OCI-LY3 (cell line): ENCODE data around the gene TLK1.

Source experiments
- H2AFZ ChIP-seq: fragments of 200-600, 300-600 bp; shearing (Covaris generic); 2 replicates; pipeline ENCODE4 v1.6.0; 2014; ENCODE audit warnings: antibody characterized with exemption, low read depth, low read length
- H3K27ac ChIP-seq: fragments of 200-600, 300-600 bp; sonication (generic); 2 replicates; pipeline ENCODE4 v1.5.1; 2014; ENCODE audit warnings: mild to moderate bottlenecking, low read length, moderate library complexity, mixed read lengths
- H3K27me3 ChIP-seq: fragments of 200-600, 300-600 bp; sonication (generic); 2 replicates; pipeline ENCODE4 v1.6.1; 2014; ENCODE audit warnings: low read depth, low read length, mixed read lengths
- H3K36me3 ChIP-seq: fragments of 200-600, 300-600 bp; sonication (generic); replicated peaks from 2 replicates; pipeline ENCODE3; 2014; ENCODE audit warnings: low read depth, low read length, mixed read lengths
- H3K4me1 ChIP-seq: fragments of 300-600, 200-600 bp; sonication (generic); 2 replicates; pipeline ENCODE4 v1.6.1; 2014; ENCODE audit warnings: low read length, mixed read lengths
- H3K4me2 ChIP-seq: fragments of 200-600, 300-600 bp; sonication (generic); 2 replicates; pipeline ENCODE4 v1.6.1; 2014; ENCODE audit warnings: low read length, mixed read lengths
- H3K4me3 ChIP-seq: fragments of 300-600, 200-600 bp; sonication (generic); 2 replicates; pipeline ENCODE4 v1.5.1; 2014; ENCODE audit warnings: antibody characterized with exemption, mild to moderate bottlenecking, low read length, moderate library complexity
- H3K79me2 ChIP-seq: fragments of 300-600, 200-600 bp; shearing (Covaris generic); 2 replicates; pipeline ENCODE4 v1.6.1; 2014; ENCODE audit warnings: mild to moderate bottlenecking, low read length, mixed read lengths
- H3K9ac ChIP-seq: fragments of 300-600, 200-600 bp; shearing (Covaris generic); 2 replicates; pipeline ENCODE4 v1.6.0; 2014; ENCODE audit warnings: mild to moderate bottlenecking, low read length, moderate library complexity
- H3K9me3 ChIP-seq: fragments of 200-600, 300-600 bp; shearing (Covaris generic); 2 replicates; pipeline ENCODE4 v1.6.1; 2014; ENCODE audit warnings: low read length, mixed read lengths; ENCODE audit not compliant: insufficient read depth
- H4K20me1 ChIP-seq: fragments of 200-600, 300-600 bp; sonication (generic); 2 replicates; pipeline ENCODE4 v1.6.1; 2016; ENCODE audit warnings: low read length, mixed read lengths; ENCODE audit not compliant: insufficient read depth
- EZH2phosphoT487 ChIP-seq: fragments of 200-600 bp; shearing (Covaris generic); IDR thresholded peaks from 2 replicates; pipeline ENCODE4 v1.6.1; 2018; ENCODE audit warnings: antibody characterized with exemption, mixed run types, low read depth
- TF ChIP-seq, protein P1 (sequence below): fragments of 200-600, 300-600 bp; sonication (generic); IDR thresholded peaks from 2 replicates; pipeline ENCODE4 v1.5.1; 2014; ENCODE audit warnings: antibody characterized with exemption, low read length, low read depth

Gene TLK1

DNA sequence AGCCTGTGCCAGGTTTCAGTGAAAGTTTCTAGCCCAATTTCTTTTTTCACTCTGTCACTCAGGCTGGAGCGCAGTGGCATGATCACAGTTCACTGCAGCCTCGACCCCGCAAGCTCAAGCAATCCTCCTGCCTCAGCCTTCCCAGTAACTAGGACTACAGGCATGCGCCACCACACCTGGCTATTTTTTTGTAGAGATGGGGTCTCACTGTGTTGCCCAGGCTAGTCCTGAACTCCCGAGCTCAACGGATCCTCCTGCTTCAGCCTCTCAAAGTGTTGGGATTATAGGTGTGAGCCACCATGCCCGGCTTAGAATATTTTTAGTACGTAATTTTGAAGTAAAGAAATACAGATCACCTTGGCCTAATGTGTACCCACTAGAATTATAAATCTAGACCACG, 144.6 kb downstream of the TLK1 start:
- H3K9ac ChIP-seq: no peak overlapping the region
- no peak overlapping the region for H2AFZ ChIP-seq
- no peaks in the 10 kb centered on the region for H3K27me3 ChIP-seq
- H3K4me3 ChIP-seq: no peak overlapping the region
- H3K27ac ChIP-seq: no peak overlapping the region
- no peaks in the 10 kb centered on the region for H3K79me2 ChIP-seq
- H3K36me3 ChIP-seq: peaks cover 15% of the 10 kb centered on the region
- no peak for TF ChIP-seq EZH2phosphoT487
- TF ChIP-seq, protein P1, sequence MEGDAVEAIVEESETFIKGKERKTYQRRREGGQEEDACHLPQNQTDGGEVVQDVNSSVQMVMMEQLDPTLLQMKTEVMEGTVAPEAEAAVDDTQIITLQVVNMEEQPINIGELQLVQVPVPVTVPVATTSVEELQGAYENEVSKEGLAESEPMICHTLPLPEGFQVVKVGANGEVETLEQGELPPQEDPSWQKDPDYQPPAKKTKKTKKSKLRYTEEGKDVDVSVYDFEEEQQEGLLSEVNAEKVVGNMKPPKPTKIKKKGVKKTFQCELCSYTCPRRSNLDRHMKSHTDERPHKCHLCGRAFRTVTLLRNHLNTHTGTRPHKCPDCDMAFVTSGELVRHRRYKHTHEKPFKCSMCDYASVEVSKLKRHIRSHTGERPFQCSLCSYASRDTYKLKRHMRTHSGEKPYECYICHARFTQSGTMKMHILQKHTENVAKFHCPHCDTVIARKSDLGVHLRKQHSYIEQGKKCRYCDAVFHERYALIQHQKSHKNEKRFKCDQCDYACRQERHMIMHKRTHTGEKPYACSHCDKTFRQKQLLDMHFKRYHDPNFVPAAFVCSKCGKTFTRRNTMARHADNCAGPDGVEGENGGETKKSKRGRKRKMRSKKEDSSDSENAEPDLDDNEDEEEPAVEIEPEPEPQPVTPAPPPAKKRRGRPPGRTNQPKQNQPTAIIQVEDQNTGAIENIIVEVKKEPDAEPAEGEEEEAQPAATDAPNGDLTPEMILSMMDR: no peak
- H4K20me1 ChIP-seq: 0 out of 2 replicates have a peak, but pooled peaks cover 8% of the 10 kb centered on the region
- H3K4me2 ChIP-seq: no peak overlapping the region
- H3K9me3 ChIP-seq: no peaks in the 10 kb centered on the region
- peaks cover 14% of the 10 kb centered on the region for H3K4me1 ChIP-seq

DNA sequence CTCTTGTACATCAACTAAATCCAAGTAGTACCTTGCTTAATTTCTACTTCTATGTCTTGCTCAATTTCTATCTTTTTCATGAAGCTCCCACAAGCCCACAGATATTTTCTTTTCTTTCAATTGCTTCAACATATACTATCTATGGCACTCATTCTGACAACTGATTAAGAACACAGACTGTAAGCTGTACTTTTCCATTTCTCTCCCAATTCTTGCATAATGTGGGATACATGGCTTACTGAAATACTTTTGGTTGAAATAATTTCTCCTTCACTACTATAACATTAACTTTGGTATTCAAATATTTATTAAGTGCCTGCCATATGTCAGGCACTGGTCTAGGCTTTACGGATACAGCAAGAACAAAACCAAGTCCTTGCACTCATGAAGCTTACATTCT, 146.8 kb downstream of the TLK1 start:
- no peak overlapping the region for H3K4me3 ChIP-seq
- no peak overlapping the region for H3K27ac ChIP-seq
- H3K9ac ChIP-seq: no peak overlapping the region
- H3K79me2 ChIP-seq: no peaks in the 10 kb centered on the region
- H3K4me2 ChIP-seq: no peak overlapping the region
- H3K9me3 ChIP-seq: no peaks in the 10 kb centered on the region
- no peak overlapping the region for H2AFZ ChIP-seq
- peaks cover 7% of the 10 kb centered on the region for H3K4me1 ChIP-seq
- no peak for TF ChIP-seq EZH2phosphoT487
- TF ChIP-seq, protein P1: no peak
- 0 out of 2 replicates have a peak, but pooled peaks cover 8% of the 10 kb centered on the region for H4K20me1 ChIP-seq
- peaks cover 18% of the 10 kb centered on the region for H3K36me3 ChIP-seq
- no peaks in the 10 kb centered on the region for H3K27me3 ChIP-seq

DNA sequence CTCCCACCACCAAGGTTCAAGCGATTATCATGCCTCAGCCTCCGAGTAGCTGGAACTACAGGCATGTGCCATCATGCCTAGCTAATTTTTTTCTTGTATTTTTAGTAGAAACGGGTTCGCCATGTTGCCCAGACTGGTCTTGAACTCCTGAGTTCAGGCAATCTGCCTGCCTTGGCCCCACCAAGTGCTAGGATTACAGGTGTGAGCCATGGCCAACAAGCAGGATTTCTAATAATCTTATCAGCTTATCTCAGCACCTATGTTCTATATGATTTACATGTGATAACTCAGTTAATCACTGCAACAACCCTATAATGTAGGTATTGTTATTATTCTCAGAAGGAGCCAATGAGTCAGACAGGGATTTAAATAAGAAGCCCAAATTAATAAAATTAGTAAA, 151.3 kb downstream of the TLK1 start:
- H3K79me2 ChIP-seq: no peaks in the 10 kb centered on the region
- H3K4me3 ChIP-seq: no peak overlapping the region
- H3K9me3 ChIP-seq: no peaks in the 10 kb centered on the region
- no peak overlapping the region for H3K27ac ChIP-seq
- H2AFZ ChIP-seq: no peak overlapping the region
- no peak overlapping the region for H3K9ac ChIP-seq
- no peaks in the 10 kb centered on the region for H4K20me1 ChIP-seq
- H3K4me2 ChIP-seq: no peak overlapping the region
- no peak for TF ChIP-seq EZH2phosphoT487
- TF ChIP-seq, protein P1: no peak
- H3K27me3 ChIP-seq: no peaks in the 10 kb centered on the region
- H3K36me3 ChIP-seq: peaks cover 27% of the 10 kb centered on the region
- no peaks in the 10 kb centered on the region for H3K4me1 ChIP-seq

DNA sequence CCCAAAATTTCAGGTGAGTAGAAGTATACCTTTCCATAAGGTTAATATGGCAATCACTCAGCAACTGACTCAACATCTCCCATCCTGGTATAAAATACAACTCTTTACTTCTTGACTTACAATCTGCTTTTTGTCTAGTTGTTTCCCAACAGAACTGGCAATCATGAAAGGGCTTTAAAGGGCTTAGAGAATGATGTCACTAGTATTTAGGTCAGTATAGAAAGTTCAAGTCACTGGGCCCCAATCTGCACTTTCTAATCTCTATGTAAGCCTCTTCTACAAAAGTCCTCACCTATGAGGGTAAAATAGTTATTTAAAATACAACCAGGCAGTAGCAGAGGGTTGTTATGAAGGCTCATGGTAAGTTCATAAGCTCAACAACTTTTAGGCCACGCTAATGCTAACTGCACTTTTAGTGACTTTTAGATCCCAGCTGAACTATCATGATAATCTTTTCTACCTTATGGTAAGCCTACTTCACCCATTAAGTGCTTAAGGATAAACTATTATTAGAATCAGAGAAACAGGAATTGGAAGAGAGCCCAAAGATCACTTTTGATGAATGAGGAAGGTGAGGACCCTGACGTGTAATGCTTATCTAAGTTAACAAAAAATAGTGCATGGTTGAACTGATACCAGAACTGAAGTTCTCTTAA, 152.0 kb downstream of the TLK1 start:
- Histone ChIP-seq H3K9ac (no peak overlapping the region), H4K20me1 (no peaks in the 10 kb centered on the region), H3K4me3 (no peak overlapping the region), H3K27ac (no peak overlapping the region), H3K79me2 (no peaks in the 10 kb centered on the region), H3K4me1 (no peaks in the 10 kb centered on the region), H2AFZ (no peak overlapping the region), H3K36me3 (peaks cover 29% of the 10 kb centered on the region), H3K4me2 (no peak overlapping the region), H3K9me3 (no peaks in the 10 kb centered on the region), H3K27me3 (no peaks in the 10 kb centered on the region)
- TF ChIP-seq, protein P1: no peak
- TF ChIP-seq EZH2phosphoT487: no peak
